ENCODE results near the gene SRGAP2C.
"Not testable (repeated sequence)": the region's sequence is repeated elsewhere in the genome, so short reads cannot be mapped to it uniquely, and the experiment has no call there.

Gene SRGAP2C

DNA sequence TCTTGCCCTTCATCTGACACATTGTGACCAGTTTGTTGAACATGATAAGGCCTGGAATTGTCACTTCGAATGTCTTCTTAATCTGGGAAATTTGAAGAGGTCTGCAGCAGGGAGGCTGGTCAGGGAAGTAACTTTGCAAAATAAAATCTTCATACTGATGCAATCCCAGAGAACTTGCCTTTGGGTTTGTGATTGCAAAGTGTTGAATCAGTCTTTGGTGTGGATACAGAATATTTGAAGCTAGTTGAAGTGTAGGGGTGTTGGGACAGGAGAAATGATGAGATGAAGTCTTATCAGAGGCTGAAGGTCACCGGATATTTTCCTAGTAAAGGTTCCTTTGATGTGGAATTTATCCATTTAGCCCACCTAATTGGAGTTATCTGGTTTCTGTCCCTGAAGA is 42.1 kb downstream of the SRGAP2C start:
- DNase-seq (ENCODE audit: low read depth in 2 of 2) = not testable (repeated sequence)

DNA sequence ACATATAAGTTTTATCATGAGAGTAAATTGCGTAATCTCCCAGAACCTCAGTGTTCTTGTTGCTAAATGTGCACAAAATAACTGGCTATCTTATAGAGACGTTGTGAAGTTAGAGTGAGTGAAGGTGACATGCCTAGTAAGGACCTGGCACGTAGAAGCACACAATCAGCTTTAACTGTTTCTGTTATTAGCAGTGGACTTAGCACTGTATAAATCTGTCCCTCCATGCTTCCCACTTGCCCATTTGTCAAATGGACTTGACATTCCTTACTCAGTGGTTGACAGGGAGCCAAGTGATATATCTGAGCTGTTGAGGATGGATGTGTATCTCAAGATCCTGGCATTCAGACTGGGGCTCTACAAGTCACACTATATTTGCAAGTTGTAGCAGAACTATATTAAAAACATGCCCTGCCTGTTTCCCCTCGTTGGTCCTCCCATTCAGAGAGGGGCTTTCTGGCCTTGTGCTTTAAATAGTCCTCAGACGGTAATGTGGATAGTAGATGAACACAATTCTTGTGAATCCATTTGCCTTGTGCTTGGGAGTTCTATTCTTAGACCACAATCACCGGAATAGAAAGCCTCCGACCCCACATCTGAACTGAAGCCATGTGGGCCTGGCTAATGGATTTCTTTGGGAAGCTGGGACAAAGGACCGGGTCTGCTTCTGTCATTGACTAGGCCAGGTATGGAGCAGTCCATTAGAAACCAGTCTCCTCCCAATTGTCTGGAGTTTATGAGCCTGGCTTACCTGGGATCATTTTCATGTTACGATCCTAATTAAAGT is 43.0 kb downstream of the SRGAP2C start:
- DNase-seq (ENCODE audit: low read depth in 2 of 2) = not testable (repeated sequence)

DNA sequence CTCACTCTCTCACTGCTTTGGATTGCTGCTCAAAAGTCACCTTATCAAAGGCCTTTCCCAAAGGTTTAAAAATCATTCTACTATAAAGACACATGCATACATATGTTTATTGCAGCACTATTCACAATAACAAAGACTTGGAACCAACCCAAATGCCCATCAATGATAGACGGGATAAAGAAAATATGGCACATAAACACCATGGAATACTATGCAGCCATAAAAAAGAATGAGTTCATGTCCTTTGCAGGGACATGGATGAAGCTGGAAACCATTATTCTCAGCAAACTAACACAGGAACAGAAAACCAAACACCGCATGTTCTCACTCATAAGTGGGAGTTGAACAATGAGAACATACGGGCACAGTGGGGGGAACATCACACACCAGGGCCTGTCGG is 45.9 kb downstream of the SRGAP2C start:
- not testable (repeated sequence) for DNase-seq (ENCODE audit: low read depth in 2 of 2)

DNA sequence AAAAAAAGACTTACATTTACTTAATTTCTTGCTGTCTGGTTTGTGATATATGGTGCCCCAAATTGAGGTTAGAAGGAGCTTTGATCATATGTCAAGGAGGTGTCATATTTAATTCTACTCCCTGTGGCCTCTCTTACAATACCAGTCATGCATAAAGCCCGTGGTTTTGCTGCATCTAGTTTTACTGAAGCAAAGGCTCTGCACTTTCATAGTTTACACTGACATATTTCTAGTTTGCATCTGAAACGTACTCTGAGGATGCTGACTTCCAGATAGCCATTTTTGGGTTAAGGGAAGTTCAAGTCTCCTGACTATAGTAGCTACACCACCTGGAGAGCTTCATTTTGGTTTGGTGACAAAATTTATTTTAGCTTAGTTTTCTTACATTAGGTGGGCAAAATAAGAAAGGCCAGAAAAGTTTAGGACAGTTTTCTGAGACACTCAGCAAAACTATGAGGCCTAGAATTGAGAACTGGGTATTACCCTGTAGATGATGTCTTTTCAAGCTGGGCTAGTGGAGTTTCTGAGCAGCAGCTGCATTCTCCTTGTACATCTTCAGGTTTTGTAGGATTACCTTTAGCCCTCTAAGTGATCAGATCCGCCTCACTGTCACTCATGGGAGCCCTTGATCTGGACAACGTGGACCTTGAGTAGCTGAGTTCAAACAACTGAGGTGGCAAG is 47.8 kb downstream of the SRGAP2C start:
- DNase-seq (ENCODE audit: low read depth in 2 of 2) = not testable (repeated sequence)

DNA sequence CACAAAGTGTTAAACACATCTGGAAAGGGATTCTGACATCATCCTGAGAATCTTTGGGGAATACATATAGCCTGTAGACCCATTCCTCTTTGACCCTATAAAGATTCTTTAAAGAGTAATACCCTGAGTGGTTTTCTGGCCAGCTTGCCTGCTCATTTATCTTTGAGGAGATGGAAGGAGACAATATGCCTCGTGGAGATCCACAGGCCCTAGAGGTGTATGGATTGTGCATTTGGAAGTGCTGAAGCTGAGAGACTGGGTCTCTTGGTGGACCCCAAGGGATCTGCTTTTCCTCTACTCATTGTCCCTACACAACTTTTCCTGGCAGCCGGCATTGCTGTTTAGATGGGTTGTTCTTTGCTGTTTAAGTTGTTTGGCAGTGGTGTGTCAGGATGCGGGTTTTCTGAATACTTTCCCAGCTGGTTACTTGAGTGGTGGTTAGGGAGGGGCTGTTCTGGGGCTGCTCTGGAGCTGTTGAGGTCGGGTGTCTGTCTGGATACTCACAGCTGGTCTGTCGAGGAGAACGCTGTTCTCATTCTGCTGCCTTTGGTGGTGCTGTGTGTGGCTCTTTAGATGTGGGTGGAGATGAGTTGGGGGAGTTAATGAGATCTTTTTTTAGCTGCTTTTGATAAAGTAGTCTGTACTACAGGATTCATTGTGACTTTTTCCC is 49.5 kb downstream of the SRGAP2C start:
- DNase-seq (ENCODE audit: low read depth in 2 of 2) = not testable (repeated sequence)

DNA sequence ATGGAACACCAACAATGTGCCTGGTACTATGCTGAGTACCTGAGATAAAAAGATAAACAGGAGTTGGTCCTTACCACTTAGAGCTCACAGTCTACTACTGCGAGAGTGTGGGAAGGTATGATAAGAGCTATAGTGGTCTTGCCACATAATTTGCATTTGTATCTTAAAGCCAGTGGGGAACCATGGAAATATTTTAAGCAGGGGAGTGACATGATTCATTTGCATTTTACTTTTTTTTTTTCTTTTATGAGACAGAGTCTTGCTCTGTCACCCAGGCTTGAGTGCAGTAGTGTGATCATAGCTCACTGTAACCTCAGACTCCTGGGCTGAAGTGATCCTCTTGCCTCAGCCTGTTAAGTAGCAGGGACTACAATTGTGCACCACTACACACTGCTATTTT is 53.6 kb downstream of the SRGAP2C start:
- not testable (repeated sequence) for DNase-seq (ENCODE audit: low read depth in 2 of 2)

DNA sequence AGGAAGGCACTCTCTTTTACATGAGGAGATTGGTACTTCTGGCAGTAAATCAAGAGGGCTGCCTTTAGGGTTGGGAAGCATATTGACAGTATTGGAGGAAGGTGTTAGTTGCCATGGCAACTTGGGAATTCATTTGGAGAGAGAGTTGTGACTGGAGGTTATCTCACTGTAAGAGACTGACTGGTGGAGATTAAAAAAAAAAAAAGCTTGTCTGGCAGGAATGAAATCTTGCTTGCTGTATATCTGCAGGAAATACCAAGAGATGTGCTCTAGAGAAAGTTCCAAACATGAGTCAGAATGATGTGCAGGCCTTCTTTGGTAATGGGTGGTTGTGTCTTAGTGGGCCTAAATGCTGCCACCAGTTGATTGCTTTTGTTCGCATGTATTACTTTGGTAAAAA is 59.1 kb downstream of the SRGAP2C start:
- not testable (repeated sequence) for DNase-seq (ENCODE audit: low read depth in 2 of 2)

DNA sequence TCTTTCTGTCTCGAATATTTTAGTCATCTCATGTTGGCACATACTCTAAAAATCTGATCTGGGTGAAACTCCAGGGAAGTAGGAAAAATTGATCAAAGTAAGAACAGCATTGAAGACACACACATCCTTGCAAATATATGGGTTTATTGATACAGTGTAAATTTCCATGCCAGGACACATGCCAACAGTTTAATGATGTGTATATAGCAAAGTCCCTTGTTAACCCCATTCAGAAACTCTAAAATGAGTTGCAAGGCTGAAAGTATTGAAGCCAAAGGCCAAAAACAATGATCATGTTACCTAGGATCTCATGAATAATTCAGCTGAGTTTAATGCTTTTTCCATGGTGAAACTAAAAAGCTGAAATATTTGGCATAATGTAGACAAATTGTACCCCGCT is 61.6 kb downstream of the SRGAP2C start:
- DNase-seq (ENCODE audit: low read depth in 2 of 2) = not testable (repeated sequence)

DNA sequence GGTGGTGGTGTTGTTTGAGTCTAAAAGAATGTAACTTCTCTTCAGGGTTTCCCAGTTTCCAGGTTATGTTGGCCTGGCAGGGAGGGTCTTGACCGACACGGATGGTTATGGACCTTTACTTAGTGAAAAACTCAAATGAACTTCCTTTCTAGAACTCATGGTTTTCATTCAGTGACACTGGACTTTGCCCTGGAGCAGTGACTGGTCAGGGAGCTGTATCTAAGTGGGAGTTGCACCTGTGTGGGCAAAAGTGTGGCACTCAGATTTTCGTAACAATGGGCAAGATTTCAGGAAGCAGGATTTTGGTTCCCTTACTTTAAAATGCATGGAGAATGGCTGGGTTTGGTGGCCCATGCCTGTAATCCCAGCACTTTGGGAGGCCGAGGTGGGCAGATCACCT is 67.9 kb downstream of the SRGAP2C start:
- not testable (repeated sequence) for DNase-seq (ENCODE audit: low read depth in 2 of 2)

DNA sequence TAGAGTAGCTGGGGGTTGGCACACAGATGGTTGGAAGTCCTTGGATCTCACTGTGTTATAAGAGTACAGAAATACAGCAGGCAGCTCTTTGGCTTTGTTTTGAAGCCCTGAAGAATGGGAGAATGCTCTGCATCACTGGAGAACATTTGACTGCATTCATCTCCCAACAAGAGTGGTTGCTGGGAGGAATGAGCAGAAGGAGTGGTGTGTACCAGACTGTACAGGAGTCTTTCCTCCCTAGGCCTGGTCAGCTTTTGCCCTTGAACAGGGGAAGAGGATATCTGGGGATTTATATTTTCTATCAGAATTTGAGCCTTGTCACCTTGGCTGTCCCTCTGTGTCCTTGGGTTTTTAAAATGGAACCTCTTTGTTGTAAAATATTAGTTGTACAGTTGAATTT is 69.8 kb downstream of the SRGAP2C start:
- DNase-seq (ENCODE audit: low read depth in 2 of 2) = not testable (repeated sequence)

DNA sequence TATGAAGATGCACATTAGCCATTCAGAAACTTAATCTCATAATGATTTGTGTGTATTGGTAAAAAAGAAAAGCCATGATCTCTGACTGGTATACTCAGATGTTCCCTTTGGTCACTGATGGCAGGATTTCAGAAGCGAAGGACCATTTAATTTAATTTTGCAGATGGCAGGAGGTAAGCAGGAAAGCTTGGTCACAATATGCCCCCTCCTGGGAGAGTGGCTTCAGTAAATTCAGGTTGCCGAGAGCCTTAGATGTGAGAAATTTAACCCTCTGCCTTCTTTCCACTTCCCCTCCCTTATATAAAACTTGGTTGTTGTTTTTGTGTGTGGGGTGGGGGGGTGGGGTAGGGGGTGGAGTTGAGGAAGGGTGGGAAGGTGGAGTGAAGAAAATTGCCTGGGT is 72.9 kb downstream of the SRGAP2C start:
- not testable (repeated sequence) for DNase-seq (ENCODE audit: low read depth in 2 of 2)

DNA sequence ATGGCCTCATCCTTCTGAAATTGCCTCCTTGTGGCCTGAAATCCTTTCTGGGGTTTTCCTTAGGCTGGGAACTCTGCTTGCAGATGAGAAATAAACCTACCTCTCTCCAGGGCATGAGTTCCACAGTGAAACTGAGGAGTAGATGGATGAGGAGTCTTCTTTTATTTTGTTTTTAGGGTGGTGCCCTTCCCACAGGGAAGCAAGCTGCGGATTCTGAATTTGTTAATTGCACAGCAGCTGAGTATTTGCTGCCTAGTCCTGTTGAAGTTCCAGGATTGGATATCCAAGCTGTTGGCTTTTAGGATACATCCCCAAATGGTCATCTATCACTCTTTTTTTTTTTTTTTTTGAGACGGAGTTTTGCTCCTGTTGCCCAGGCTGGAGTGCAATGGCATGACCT is 73.4 kb downstream of the SRGAP2C start:
- not testable (repeated sequence) for DNase-seq (ENCODE audit: low read depth in 2 of 2)

DNA sequence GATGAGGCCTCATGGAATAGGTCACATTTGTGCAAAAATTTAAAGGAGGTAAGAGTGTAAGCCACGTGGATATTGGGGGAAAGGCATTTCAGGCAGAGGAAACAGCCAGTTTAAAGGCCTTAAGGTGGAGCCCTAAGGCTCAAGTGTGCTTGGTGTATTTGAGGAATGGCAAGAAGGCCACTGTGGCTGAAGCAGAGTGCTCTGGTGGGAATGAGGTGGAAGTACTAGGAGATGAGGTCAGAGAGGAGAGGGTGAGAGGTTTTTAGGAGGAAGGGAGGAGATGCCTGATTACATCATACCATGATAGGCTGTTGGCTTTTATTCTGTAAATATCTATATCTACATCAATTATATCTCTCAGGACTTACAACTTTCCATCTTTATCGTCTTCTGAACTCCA is 75.4 kb downstream of the SRGAP2C start:
- DNase-seq (ENCODE audit: low read depth in 2 of 2) = not testable (repeated sequence)

DNA sequence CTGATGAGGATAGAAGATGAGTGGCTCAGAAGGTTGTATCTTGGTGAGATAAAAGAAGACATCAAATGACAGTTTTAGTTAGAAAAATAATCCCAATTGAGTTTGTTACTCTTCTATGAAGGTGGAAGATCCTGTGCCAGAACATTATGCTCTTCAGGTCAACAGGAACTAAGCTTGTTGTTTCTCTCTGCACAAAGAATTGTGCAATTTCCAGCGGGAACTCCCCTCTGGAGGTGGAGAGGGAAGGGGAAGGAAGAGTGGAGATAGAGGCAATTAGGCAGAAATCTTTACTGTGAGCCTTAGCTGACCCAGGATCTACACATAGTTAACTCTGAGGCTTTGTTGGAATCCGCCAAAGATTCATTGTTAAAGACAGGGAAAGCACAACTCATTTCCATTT is 77.4 kb downstream of the SRGAP2C start:
- DNase-seq (ENCODE audit: low read depth in 2 of 2) = not testable (repeated sequence)

DNA sequence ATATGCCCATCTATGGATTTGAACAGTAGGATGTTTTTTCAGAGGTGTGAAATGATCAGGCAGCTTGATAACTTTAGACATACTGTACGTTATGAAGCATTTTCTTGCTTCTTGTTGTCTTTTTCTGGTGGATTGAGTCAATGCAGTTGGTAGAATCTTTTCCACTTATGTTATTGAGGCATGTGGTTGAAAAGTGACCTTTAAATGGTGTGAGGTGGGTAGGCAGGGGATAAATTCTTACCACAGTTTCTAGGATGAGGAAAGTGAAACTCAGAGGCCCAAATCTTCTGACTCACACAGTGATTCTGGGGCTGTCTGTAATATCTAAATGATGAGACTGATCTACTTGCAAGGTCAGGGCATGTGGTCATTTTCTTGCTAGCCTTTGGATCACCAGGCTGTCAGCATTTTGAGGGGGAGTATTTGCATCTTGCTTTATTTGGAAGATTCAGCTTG is 79.0 kb downstream of the SRGAP2C start:
- DNase-seq (ENCODE audit: low read depth in 2 of 2) = not testable (repeated sequence)

DNA sequence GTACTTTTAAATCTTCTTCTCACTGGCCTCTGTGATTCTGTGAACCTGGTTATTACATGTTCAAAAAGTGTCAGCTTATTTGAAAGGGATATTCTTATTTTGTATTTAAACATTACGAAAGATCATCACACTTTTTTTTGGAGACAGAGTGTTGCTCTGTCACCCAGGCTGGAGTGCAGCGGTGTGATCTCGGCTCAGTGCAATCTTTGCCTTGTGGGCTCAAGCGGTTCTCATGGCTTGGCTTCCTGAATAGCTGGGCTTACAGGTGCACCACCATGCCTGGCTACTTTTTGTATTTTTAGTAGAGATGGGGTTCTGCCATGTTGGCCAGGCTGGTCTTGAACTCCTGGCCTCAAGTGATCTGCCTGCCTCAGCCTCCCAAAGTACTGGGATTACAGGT is 82.3 kb downstream of the SRGAP2C start:
- DNase-seq (ENCODE audit: low read depth in 2 of 2) = not testable (repeated sequence)

DNA sequence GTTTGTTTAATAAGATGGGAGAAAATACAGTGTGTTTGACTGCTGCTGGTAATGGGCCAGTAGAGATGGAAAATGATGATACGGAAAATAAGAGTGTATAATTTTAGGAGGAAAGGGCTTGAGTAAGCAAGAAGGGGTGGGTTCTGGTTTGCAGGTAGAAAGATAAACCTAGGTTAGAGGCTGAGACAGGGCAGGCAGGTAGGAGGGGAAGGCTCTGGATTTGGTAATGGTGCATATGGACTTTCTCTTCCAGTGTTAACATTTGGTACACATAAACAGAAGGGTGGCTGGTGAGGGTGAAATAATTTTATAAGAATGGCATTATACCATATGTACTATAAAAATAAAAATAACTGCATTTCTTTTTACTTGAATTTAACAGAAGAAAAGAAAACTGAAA is 84.5 kb downstream of the SRGAP2C start:
- not testable (repeated sequence) for DNase-seq (ENCODE audit: low read depth in 2 of 2)

DNA sequence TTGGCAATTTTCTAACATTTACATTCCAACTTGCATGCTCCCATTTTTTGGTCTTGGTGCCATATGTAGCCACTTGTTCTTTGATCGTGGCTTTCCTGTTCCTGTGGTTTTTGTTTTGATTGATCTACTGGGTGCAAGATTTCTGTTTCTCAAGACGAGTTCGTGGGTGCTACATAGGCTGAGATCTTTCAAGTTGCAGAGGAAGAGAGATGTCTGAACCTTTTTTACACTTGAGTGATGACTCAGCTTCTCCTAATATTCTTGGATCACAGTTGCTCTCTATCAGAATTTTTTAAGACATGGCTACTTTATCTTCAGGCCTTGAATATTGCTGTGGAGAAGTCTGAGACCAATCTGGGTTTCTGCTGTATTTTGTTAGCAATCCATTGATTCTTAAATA is 85.2 kb downstream of the SRGAP2C start:
- not testable (repeated sequence) for DNase-seq (ENCODE audit: low read depth in 2 of 2)

DNA sequence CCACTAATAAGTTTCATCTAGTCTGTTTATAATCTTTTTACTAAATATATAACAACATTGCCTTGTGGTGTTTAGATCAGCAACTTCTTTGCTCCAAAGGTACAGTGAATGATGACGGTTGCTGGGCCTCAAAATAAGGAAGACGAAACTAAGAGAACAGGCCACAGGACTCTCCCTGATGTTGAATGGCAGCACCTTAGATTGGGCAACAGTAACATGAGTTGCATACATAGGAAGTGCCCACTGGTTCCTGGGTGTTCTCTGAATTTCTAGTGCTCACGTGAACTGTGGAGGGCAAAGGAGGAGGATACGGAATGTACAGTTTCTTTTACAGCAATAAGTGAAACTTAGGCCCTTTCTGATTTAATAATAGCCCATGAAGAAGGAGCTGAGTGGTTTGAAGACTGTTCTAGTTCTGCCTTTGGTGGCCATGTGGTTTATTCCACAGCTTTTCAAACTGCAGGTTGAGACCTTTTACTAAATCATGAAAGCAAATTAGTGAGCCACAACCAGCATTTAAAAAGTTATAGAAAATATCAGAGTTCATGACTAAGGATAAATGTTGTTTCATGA is 86.5 kb downstream of the SRGAP2C start:
- DNase-seq (ENCODE audit: low read depth in 2 of 2) = not testable (repeated sequence)

DNA sequence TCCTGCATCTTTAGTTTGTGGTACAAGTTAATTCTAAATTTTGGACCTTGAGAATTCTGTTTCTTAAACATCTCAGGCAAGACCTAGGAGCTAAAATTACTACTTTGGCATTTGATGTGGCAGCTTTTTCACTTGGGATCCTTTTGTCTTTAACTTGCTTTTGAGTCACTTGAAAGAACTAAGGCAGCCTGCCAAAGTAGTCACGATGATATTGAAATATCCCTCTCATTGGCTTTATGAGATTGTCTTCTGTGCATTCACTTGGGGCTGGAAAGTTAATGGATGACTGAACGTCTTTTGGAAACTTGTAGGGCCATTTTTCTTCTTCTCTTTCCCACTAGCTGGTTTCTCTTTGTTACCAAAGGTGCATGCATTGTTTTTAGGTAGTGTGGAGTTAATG is 90.7 kb downstream of the SRGAP2C start:
- not testable (repeated sequence) for DNase-seq (ENCODE audit: low read depth in 2 of 2)

DNA sequence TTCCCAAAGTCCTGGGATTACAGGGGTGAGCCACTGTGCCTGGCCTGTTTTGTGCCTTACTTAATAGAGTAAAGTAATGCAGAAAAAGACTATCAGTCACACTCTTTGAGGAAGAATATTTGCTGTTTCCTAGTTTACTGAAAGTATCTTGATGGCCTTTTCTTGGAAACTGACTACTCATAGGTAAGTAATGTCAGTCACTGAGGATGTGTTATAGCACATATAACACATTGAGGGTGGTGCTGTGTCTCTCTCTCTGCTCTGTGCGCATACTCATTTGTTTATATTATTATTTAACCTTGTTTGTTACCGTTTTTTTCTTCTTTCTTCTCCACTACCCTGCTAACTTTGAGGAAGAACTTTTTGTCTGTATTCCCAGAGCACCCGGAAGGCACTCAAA is 93.4 kb downstream of the SRGAP2C start:
- not testable (repeated sequence) for DNase-seq (ENCODE audit: low read depth in 2 of 2)

All from stimulated activated CD4-positive, alpha-beta T cell treated with anti-CD3 and anti-CD28 coated beads, Interleukin-1b, Interleukin-23, amount 100 ng/mL, for 1 hour (primary cell).